GM23248 (cell line): Measurements from ENCODE around the gene STAT4. TPM values are rescaled to one million over a fixed set of nuclear protein-coding genes. Genes with fewer than 3 reads are reported as not detected.
"Not testable (repeated sequence)": the region's sequence is repeated elsewhere in the genome, so short reads cannot be mapped to it uniquely, and the experiment has no call there.

Experiments used
- DNase-seq: peaks from one replicate; pipeline ENCODE4 v3.0.0-alpha.2; 2015
- H2AFZ ChIP-seq: fragments of 200-600 bp; sonication (generic); 2 replicates; pipeline ENCODE4 v1.6.1; 2016; ENCODE audit warnings: antibody characterized with exemption
- H3F3A ChIP-seq: fragments of 200-600 bp; sonication (generic); 2 replicates; pipeline ENCODE4 v1.6.1; 2016; ENCODE audit warnings: mild to moderate bottlenecking, antibody characterized with exemption, mixed run types; ENCODE audit not compliant: insufficient read depth
- H3K27ac ChIP-seq: fragments of 200-600 bp; sonication (generic); 2 replicates; pipeline ENCODE4 v1.5.1; 2016; ENCODE audit warnings: mild to moderate bottlenecking
- H3K27me3 ChIP-seq: fragments of 200-600 bp; sonication (generic); replicated peaks from 2 replicates; pipeline ENCODE4 v1.6.1; 2016; ENCODE audit warnings: mild to moderate bottlenecking; ENCODE audit not compliant: insufficient read depth
- H3K36me3 ChIP-seq: fragments of 200-600 bp; sonication (generic); 2 replicates; pipeline ENCODE4 v1.6.1; 2016; ENCODE audit warnings: low read depth, mild to moderate bottlenecking
- H3K4me1 ChIP-seq: fragments of 200-600 bp; sonication (generic); 2 replicates; pipeline ENCODE4 v1.6.1; 2016; ENCODE audit warnings: mild to moderate bottlenecking; ENCODE audit not compliant: insufficient read depth
- H3K4me2 ChIP-seq: fragments of 200-600 bp; sonication (generic); one replicate; pipeline ENCODE4 v1.6.1; 2016; ENCODE audit warnings: mild to moderate bottlenecking; ENCODE audit not compliant: unreplicated experiment
- H3K4me3 ChIP-seq: fragments of 200-600 bp; sonication (generic); 2 replicates; pipeline ENCODE4 v1.5.1; 2016; ENCODE audit warnings: mild to moderate bottlenecking
- H3K79me2 ChIP-seq: fragments of 200-600 bp; sonication (generic); 2 replicates; pipeline ENCODE4 v1.6.1; 2016; ENCODE audit warnings: mild to moderate bottlenecking; ENCODE audit not compliant: insufficient read depth
- H3K9ac ChIP-seq: fragments of 200-600 bp; sonication (generic); 2 replicates; pipeline ENCODE4 v1.6.1; 2016; ENCODE audit warnings: mild to moderate bottlenecking
- H3K9me2 ChIP-seq: fragments of 200-600 bp; sonication (generic); 2 replicates; pipeline ENCODE4 v1.6.1; 2016; ENCODE audit warnings: mixed run types, mild to moderate bottlenecking, moderate library complexity; ENCODE audit not compliant: insufficient read depth
- H3K9me3 ChIP-seq: fragments of 200-600 bp; sonication (generic); one replicate; pipeline ENCODE4 v1.6.1; 2017; ENCODE audit warnings: low read depth
- H4K20me1 ChIP-seq: fragments of 200-600 bp; sonication (generic); 2 replicates; pipeline ENCODE4 v1.6.0; 2016; ENCODE audit not compliant: insufficient read depth
- EZH2 ChIP-seq: fragments of 200-600 bp; sonication (generic); IDR thresholded peaks from 2 replicates; pipeline ENCODE4 v1.6.1; 2018; ENCODE audit warnings: antibody characterized with exemption, mild to moderate bottlenecking; ENCODE audit not compliant: insufficient read depth, poor library complexity, severe bottlenecking
- EZH2phosphoT487 ChIP-seq: fragments of 200-600 bp; sonication (generic); IDR thresholded peaks from 2 replicates; pipeline ENCODE4 v1.6.1; 2018; ENCODE audit warnings: antibody characterized with exemption, moderate library complexity, mild to moderate bottlenecking, low read depth; ENCODE audit not compliant: insufficient read depth
- WGBS, 2 experiments: methylation state at CpG; one replicate each; pipeline ENCODE4 v1.1.6; 2015 to 2017; ENCODE audit warnings: low lambda C conversion rate in 2 of 2, low coverage in 1 of 2; ENCODE audit errors: missing lambda C conversion rate in 2 of 2; 5-methylcytosine and 5-hydroxymethylcytosine counted together
- in situ Hi-C: fragments of 300-500 bp; cut with MboI; formaldehyde crosslinking; loops from 2 replicates; pipeline ENCODE4 v1.15.0; 2020
- polyA plus RNA-seq: library from polyadenylated mRNA; unstranded; fragments of >200 nt; fragmentation: Nextera tagmentation; extraction: Ambion mirVana; gene quantifications from 2 replicates; pipeline ENCODE4 v1.2.1, GENCODE V29; 2016
- total RNA-seq: library from RNA; depleted of rRNA; stranded (reverse); fragments of >200 nt; shearing (Covaris generic); gene quantifications from 2 replicates; pipeline ENCODE4 v1.2.3, GENCODE V29; 2014

STAT4 gene
- total and polyA plus RNA-seq, 2 experiments from 2014 or later, result 1.9 to 3.2 TPM

- Histone ChIP-seq H3K27me3 (no peaks in the 10 kb centered on the region), H3K4me1 (no peaks in the 10 kb centered on the region), H3K4me3 (no peak overlapping the region), H3F3A (peaks cover 55% of the 10 kb centered on the region), H3K79me2 (peaks cover 9% of the 10 kb centered on the region; the same call in 1 of the 2 replicates), H3K4me2 (no peak overlapping the region), H3K9me2 (no peaks in the 10 kb centered on the region), H3K9ac (no peak overlapping the region), H3K36me3 (peaks cover 96% of the 10 kb centered on the region), H4K20me1 (no peaks in the 10 kb centered on the region), H3K27ac (no peak overlapping the region), H3K9me3 (no peaks in the 10 kb centered on the region), H2AFZ (no peak overlapping the region)
- TF ChIP-seq EZH2phosphoT487 (no peak), EZH2 (no peak)
- in situ Hi-C loops, result no loop called here
- 91 to 95% methylated on average over 5 of the region's 5 CpGs for WGBS, 2 experiments
- DNase-seq, result no peak
Observed at GRCh38 chr2:190996947-190997346, 153.8 kb downstream of the STAT4 start.

DNA sequence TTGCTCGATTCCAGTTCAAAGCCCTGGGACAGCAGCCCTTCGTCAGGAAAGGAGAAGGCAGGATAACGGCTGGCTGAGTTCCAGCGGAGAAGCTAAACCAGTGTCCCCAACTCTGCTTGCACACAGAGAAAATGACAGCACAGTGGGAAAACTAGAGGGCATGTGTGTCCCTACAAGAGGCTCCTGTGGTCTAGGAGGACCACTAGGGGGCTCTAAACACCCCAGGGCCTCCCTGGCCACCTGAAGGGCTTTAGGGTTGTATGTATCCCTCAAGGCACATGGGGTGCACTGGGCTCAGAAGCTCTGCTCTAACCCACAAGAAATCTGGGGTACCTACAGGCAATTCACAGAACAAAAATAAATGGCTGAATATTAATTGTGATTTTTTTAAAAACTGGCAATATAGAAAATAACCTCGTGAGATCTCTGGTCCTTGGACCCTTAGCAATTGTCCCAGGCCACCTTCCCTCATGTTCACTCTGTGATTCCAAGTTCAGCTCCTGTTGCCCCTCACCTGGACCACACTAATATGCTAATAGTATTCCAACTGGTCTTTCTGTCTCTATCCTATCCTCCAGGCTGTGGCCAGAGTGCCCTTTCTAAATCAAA, 154.4 kb downstream of the STAT4 start:
- Histone ChIP-seq H2AFZ (no peak overlapping the region), H3K4me2 (no peak overlapping the region), H3K27ac (no peak overlapping the region), H3K9me3 (no peaks in the 10 kb centered on the region), H3K4me1 (no peaks in the 10 kb centered on the region), H3F3A (peaks cover 54% of the 10 kb centered on the region), H3K4me3 (no peak overlapping the region), H4K20me1 (no peaks in the 10 kb centered on the region), H3K36me3 (peaks cover 96% of the 10 kb centered on the region), H3K79me2 (peaks cover 9% of the 10 kb centered on the region; the same call in 1 of the 2 replicates), H3K9ac (no peak overlapping the region), H3K9me2 (no peaks in the 10 kb centered on the region), H3K27me3 (no peaks in the 10 kb centered on the region)
- WGBS, 2 experiments, result 80 to 83% methylated on average over 5 of the region's 5 CpGs
- TF ChIP-seq EZH2, result no peak
- no peak for TF ChIP-seq EZH2phosphoT487
- peak; percentile 59 for DNase-seq
- in situ Hi-C loops, result no loop called here

GRCh38 chr2:190995315-190995714, 155.5 kb downstream of the STAT4 start:
- WGBS, 2 experiments, result 96 to 97% methylated on average over 3 of the region's 3 CpGs
- H2AFZ ChIP-seq, H3K4me1 ChIP-seq, DNase-seq, H3K27me3 ChIP-seq, H3K4me3 ChIP-seq, H3K9ac ChIP-seq, H3K79me2 ChIP-seq, H3K27ac ChIP-seq, H3K9me3 ChIP-seq, H4K20me1 ChIP-seq, H3K4me2 ChIP-seq, H3K9me2 ChIP-seq, in situ Hi-C loops: not testable (repeated sequence)
- H3F3A ChIP-seq, result peaks cover 53% of the 10 kb centered on the region
- H3K36me3 ChIP-seq, result peaks cover 96% of the 10 kb centered on the region

GRCh38 chr2:190994148-190994547, 156.6 kb downstream of the STAT4 start:
- Histone ChIP-seq H2AFZ (no peak overlapping the region), H3K27ac (no peak overlapping the region), H3K4me1 (no peaks in the 10 kb centered on the region), H4K20me1 (no peaks in the 10 kb centered on the region), H3K79me2 (0 out of 2 replicates have a peak, but pooled peaks cover 9% of the 10 kb centered on the region), H3K27me3 (no peaks in the 10 kb centered on the region), H3K36me3 (peaks cover 96% of the 10 kb centered on the region), H3K9ac (no peak overlapping the region), H3K9me3 (no peaks in the 10 kb centered on the region), H3K4me3 (no peak overlapping the region), H3F3A (peaks cover 48% of the 10 kb centered on the region), H3K4me2 (no peak overlapping the region), H3K9me2 (no peaks in the 10 kb centered on the region)
- WGBS, 2 experiments, result 98 to 100% methylated on average over 7 of the region's 7 CpGs
- no peak for DNase-seq
- in situ Hi-C loops, result no loop called here
- TF ChIP-seq EZH2phosphoT487 (no peak), EZH2 (no peak)

- WGBS, 2 experiments, result 98% methylated on average over 6 of the region's 6 CpGs
- Histone ChIP-seq H2AFZ (no peak overlapping the region), H4K20me1 (no peaks in the 10 kb centered on the region), H3K9me3 (no peaks in the 10 kb centered on the region), H3K79me2 (0 out of 2 replicates have a peak, but pooled peaks cover 9% of the 10 kb centered on the region), H3K4me2 (no peak overlapping the region), H3K9ac (no peak overlapping the region), H3K27me3 (no peaks in the 10 kb centered on the region), H3K27ac (no peak overlapping the region), H3K9me2 (no peaks in the 10 kb centered on the region), H3K4me1 (no peaks in the 10 kb centered on the region), H3K4me3 (no peak overlapping the region), H3F3A (peaks cover 44% of the 10 kb centered on the region), H3K36me3 (peaks cover 91% of the 10 kb centered on the region)
- TF ChIP-seq EZH2 (no peak), EZH2phosphoT487 (no peak)
- no peak for DNase-seq
- in situ Hi-C loops, result no loop called here
Observed at GRCh38 chr2:190993292-190993643, 157.5 kb downstream of the STAT4 start.
